Measurements from ENCODE around the gene FUT8. TPM values are rescaled to one million over a fixed set of nuclear protein-coding genes. Genes with fewer than 3 reads are reported as not detected.

The FUT8 gene
- total and polyA plus RNA-seq, 9 donors, result 18.1 to 51.1 (median 27.4) TPM

DNA sequence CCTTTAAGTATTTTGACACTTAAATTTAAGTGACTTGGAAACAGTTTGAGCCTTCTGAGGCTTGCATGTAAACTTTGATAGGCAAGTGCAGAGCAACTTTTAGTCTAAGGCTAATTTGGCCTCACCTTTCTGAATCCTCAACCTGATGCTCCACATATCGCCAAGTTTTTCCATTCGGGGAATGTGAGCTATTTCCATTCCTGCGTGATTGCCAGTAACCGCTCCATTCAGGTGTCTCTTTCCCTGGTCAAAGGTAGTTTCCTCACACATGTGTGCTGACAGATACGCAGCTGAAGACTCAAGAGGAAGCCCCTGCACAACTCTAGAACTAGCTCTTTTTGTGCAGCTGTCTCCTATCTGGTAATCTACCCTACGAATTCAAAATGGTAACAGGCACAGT is 25.4 kb upstream of the FUT8 start:
- H3K4me3 ChIP-seq, result no peak overlapping the region
- H3K9me3 ChIP-seq, result no peaks in the 10 kb centered on the region
- H3K36me3 ChIP-seq, result no peaks in the 10 kb centered on the region
- H3K4me1 ChIP-seq (ENCODE audit: insufficient read depth), result no peaks in the 10 kb centered on the region
- DNase-seq, result no peak
- no peaks in the 10 kb centered on the region for H3K27me3 ChIP-seq
- 87 to 92% (median 92%) methylated on average over 6 of the region's 6 CpGs for WGBS, 3 donors
- intact Hi-C loops (cut with DNase I), result no loop called here
- TF ChIP-seq POLR2A (IDR thresholded peaks at IDR 0.05) (no peak), EP300 (IDR thresholded peaks at IDR 0.05) (no peak)
- TF ChIP-seq, protein P1, sequence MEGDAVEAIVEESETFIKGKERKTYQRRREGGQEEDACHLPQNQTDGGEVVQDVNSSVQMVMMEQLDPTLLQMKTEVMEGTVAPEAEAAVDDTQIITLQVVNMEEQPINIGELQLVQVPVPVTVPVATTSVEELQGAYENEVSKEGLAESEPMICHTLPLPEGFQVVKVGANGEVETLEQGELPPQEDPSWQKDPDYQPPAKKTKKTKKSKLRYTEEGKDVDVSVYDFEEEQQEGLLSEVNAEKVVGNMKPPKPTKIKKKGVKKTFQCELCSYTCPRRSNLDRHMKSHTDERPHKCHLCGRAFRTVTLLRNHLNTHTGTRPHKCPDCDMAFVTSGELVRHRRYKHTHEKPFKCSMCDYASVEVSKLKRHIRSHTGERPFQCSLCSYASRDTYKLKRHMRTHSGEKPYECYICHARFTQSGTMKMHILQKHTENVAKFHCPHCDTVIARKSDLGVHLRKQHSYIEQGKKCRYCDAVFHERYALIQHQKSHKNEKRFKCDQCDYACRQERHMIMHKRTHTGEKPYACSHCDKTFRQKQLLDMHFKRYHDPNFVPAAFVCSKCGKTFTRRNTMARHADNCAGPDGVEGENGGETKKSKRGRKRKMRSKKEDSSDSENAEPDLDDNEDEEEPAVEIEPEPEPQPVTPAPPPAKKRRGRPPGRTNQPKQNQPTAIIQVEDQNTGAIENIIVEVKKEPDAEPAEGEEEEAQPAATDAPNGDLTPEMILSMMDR (IDR thresholded peaks at IDR 0.05), result no peak
- H3K27ac ChIP-seq, result no peak overlapping the region

DNA sequence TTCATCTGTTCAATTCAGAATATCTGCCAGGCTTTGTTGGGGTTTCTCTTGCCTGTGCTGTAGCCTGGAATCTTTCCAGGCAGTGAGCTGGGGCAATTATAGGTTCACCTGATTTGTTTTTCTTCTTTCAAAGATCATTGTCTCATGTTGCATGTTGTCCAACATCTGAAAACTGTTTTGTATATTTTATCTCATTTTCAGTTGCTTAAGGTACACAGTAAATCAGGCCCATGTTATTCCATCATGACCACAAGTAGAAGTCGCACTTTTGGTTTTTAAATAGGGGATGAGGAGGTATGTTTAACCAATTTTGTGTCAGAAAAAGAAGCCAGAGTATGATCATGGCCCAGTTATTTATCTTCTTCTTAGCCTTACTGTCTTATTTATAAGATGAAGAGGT is 24.9 kb upstream of the FUT8 start:
- TF ChIP-seq EP300 (IDR thresholded peaks at IDR 0.05) (no peak), POLR2A (IDR thresholded peaks at IDR 0.05) (no peak)
- TF ChIP-seq, protein P1 (IDR thresholded peaks at IDR 0.05), result no peak
- no peaks in the 10 kb centered on the region for H3K27me3 ChIP-seq
- 87 to 96% (median 96%) methylated on average over 1 of the region's 1 CpG for WGBS, 3 donors
- intact Hi-C loops (cut with DNase I), result no loop called here
- H3K36me3 ChIP-seq, result no peaks in the 10 kb centered on the region
- H3K4me1 ChIP-seq (ENCODE audit: insufficient read depth), result no peaks in the 10 kb centered on the region
- no peak for DNase-seq
- no peak overlapping the region for H3K27ac ChIP-seq
- H3K9me3 ChIP-seq, result no peaks in the 10 kb centered on the region
- H3K4me3 ChIP-seq, result no peak overlapping the region

DNA sequence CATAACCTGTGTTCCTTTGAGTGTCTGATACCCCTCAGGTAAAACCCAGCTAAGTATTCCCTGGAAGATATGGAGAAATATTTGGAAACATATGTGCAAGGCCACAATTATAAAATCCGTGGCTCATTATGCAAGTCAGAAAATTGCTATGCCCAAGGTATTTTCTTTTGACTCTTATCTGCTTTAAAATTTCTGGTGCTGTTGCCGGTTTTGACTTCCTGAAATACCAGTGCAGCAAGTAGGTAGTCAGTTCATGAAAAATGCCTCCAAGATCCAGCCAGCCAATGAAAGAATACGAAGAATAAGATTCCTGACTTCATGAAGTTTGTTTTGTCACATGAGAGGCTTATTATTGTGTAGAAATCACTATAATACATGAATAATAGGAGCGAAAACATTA is 20.2 kb upstream of the FUT8 start:
- Histone ChIP-seq H3K36me3 (no peaks in the 10 kb centered on the region), H3K4me1 (ENCODE audit: insufficient read depth) (no peaks in the 10 kb centered on the region), H3K27me3 (no peaks in the 10 kb centered on the region), H3K27ac (no peak overlapping the region), H3K9me3 (peaks cover 0 to 4% of the 10 kb centered on the region in 2 donors), H3K4me3 (no peak overlapping the region)
- TF ChIP-seq POLR2A (IDR thresholded peaks at IDR 0.05) (no peak), EP300 (IDR thresholded peaks at IDR 0.05) (no peak)
- TF ChIP-seq, protein P1 (IDR thresholded peaks at IDR 0.05), result no peak
- intact Hi-C loops (cut with DNase I), result no loop called here
- 67 to 79% (median 74%) methylated on average over 4 of the region's 4 CpGs for WGBS, 3 donors
- DNase-seq, result no peak

GRCh38 chr14:65396082-65396910 is 16.2 kb upstream of the FUT8 start:
- WGBS, 3 donors, result 68 to 79% (median 72%) methylated on average over 5 of the region's 5 CpGs

More at GRCh38 chr14:65396082-65396910, 16.2 kb upstream of the FUT8 start:
- Histone ChIP-seq H3K27me3 (no peaks in the 10 kb centered on the region), H3K9me3 (peaks cover 0 to 4% of the 10 kb centered on the region in 2 donors), H3K36me3 (no peaks in the 10 kb centered on the region), H3K4me1 (ENCODE audit: insufficient read depth) (no peaks in the 10 kb centered on the region), H3K27ac (no peak overlapping the region), H3K4me3 (no peak overlapping the region)
- intact Hi-C loops (cut with DNase I), result no loop called here
- DNase-seq, result no peak
- TF ChIP-seq, protein P1 (IDR thresholded peaks at IDR 0.05), result no peak
- TF ChIP-seq EP300 (IDR thresholded peaks at IDR 0.05) (no peak), POLR2A (IDR thresholded peaks at IDR 0.05) (no peak)
